HG03354 (cell line): ENCODE measurements around the gene RESP18.
"Not testable (repeated sequence)": the region's sequence is repeated elsewhere in the genome, so short reads cannot be mapped to it uniquely, and the experiment has no call there.

Experiments used
- ATAC-seq: cut with Tn5 transposase; IDR thresholded peaks from one replicate; pipeline ENCODE4 v1.9.1; 2021; ENCODE audit warnings: mild to moderate bottlenecking; ENCODE audit not compliant: unreplicated experiment, poor library complexity, severe bottlenecking

Gene RESP18

DNA sequence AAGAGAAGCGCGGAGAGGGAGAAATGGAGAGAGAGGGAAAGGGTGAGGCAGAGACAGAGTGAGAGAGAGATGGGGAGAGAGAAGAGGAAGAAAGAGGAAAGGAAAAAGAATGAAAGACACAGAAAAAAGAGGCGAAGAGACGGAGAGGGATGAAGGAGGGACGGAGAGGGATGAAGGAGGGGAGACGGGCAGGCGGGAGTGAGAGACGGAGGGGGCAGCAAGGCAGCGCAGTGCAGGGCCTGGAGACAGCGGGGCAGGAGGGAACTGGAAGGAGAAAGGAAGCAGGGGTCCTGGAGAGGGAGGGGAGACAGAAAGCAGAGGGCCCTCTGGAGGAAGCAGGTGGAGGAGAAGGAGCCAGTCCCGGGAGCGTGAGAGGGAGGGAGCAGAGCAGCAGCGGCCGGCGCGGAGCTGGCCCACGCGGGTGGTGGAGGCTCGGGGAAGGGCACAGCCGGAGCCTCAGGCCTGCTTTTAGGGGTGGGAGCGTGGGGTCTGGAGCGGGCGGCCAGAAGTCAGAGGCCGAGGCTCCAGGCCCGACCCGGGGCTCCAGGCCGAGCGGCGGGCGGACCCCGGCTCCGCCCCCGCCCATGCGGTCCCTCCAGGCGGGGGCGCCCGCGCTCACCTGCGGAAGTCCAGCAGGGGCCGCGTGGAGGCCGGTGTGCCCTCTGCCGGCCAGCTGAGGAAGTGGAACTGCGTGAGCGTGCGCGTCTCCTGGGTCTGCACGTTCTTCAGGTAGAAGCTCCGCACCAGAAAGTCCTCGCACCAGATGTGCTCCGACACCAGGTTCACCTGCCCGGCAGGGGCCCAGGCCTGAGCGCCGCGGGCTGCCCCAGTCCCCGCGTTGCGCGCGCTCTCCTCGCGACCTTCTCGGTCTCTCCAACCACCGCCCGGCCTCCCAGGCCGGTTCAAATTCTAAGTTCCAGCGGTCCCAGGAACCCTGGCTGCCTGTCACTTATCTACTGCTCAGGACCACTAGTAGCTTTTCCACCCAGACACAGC is 37.9 kb downstream of the RESP18 start:
- ATAC-seq: peak; percentile 89

DNA sequence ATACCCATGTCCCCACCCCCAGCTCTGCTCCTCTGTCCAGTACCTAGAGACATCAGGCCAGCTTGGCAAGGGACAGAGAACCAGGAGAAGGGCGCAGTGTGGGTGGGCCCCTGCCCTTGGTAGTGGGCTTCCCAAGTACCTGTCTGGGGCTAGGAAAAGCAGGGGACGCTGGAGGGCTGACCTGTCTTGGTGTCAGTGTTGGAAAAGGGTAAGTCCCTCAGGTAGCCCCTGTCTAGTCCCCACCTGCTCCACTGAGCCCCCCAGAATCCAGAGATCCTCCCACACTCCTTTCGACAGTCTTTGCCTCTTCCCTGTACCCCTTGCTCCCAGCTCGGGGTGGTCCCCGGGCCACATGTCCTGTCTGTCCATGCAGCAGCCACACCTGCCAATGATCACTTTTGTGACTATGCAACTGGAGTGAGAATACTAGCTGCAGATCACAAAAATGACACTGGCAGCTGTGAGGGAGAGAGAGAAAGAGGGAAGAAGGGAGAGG is 38.8 kb downstream of the RESP18 start:
- ATAC-seq: no peak

GRCh38 chr2:219292616-219293015 is 39.9 kb downstream of the RESP18 start:
- ATAC-seq: no peak

GRCh38 chr2:219291910-219292490 is 40.5 kb downstream of the RESP18 start:
- no peak for ATAC-seq

GRCh38 chr2:219291394-219291793 is 41.1 kb downstream of the RESP18 start:
- ATAC-seq: no peak

- ATAC-seq: no peak
Observed at GRCh38 chr2:219290381-219291171, 42.0 kb downstream of the RESP18 start.

GRCh38 chr2:219289537-219290361 is 42.8 kb downstream of the RESP18 start:
- ATAC-seq: no peak

GRCh38 chr2:219289195-219289536 is 43.4 kb downstream of the RESP18 start:
- ATAC-seq: no peak

- no peak for ATAC-seq
Observed at GRCh38 chr2:219287580-219288265, 44.8 kb downstream of the RESP18 start.

GRCh38 chr2:219287116-219287440 is 45.5 kb downstream of the RESP18 start:
- ATAC-seq: not testable (repeated sequence)

DNA sequence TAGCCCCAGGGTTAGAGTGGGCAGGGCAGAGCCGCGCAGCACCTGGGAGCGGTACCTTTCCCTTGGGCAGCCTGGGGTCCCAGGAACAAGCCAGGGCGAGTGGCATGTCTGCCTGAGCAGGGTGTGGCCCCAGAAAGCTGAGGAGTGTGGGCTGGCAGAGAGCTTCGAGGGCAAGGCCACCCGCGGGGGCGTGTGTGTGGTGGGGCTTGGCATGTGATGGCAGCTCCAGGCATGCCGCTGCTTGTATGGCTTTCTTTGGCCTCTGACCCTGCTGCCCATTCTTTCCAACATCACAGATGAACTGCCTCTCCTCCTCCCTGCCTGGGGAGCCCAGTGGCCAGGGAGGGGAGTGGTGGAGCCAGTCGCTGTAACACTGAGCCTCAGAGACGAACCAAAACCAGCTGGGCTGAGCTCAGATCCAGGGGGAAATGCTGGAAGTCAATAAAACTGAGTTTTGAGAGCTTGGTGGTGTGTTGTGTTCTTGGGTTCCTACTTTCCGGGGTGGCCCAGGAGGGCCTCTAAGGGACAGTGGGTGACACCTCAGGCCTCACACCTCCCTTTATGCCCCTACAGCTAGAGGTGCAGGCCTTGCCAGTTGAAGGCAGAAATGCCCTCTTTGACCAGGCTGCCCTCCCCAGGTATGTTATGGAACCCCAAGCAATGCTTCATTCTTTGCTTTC is 46.0 kb downstream of the RESP18 start:
- ATAC-seq: no peak

GRCh38 chr2:219285894-219286425 is 46.6 kb downstream of the RESP18 start:
- no peak for ATAC-seq

- ATAC-seq: no peak
Observed at GRCh38 chr2:219285373-219285735, 47.2 kb downstream of the RESP18 start.

DNA sequence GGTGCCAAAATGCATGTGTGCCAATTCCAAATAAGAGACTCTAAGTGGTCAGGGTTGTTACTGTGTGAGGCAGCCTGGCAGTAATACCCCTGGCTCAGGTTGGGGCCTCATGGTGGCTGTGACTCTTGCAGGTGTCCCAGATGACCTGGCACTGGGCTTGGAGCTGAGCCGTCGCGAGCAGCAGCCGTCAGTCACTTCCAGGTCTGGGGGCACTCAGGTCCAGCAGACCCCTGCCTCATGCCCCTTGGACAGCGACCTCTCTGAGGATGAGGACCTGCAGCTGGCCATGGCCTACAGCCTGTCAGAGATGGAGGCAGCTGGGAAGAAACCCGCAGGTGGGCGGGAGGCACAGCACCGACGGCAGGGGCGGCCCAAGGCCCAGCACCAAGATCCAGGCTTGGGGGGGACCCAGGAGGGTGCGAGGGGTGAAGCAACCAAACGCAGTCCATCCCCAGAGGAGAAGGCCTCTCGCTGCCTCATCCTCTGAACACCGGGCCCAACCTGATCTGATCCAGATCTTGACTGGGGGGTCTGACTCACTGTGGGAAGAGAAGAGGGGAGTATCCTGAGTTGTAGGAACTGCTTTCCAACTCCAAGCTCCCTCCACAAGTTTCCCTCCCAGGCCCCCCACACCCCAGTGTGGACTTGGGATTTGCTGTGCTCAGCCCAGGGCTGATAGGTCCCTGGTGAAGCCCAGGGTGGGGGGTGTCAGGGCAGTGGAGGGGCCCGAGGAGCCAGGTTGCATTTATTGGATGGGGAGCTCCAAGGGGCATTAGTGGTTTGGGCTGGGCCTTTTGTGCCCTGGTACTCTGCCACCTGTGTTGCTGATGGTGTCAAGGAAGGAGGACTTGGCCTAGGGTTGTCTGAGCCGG is 47.8 kb downstream of the RESP18 start:
- ATAC-seq: no peak

GRCh38 chr2:219282943-219283581 is 49.5 kb downstream of the RESP18 start:
- ATAC-seq: no peak

GRCh38 chr2:219282375-219282774 is 50.2 kb downstream of the RESP18 start:
- no peak for ATAC-seq

- ATAC-seq: no peak
Observed at GRCh38 chr2:219281588-219281987, 51.0 kb downstream of the RESP18 start.
